DMS53 treated with DMSO at 0.1 percent for 48 hours (cell line): ENCODE measurements around the gene SPEN.

ENCODE experiments used
- DNase-seq: peaks from one replicate; lab custom pipeline; 2025; ENCODE audit not compliant: unreplicated experiment; lab: John Stamatoyannopoulos, UW

The SPEN gene

DNA sequence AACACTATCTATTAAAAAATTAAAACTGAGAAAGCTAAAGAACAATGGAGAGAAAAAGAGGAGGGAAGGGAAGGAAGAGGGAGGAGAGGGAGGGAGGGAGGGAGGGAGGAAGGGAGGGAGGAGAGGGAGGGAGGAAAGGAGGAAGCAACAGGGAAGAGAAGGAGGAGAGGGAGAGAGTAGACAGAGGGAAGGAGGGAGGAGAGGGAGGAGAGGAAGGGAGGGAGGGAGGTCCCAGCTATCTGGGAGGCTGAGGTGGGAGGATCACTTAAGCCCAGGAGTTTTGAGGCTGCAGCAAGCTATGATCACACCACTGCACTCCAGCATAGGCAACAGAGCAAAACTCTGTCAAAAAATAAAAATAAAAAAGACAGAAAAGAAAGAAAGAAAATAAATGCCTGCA lies 111.9 kb downstream of the SPEN start:
- no peak for DNase-seq

DNA sequence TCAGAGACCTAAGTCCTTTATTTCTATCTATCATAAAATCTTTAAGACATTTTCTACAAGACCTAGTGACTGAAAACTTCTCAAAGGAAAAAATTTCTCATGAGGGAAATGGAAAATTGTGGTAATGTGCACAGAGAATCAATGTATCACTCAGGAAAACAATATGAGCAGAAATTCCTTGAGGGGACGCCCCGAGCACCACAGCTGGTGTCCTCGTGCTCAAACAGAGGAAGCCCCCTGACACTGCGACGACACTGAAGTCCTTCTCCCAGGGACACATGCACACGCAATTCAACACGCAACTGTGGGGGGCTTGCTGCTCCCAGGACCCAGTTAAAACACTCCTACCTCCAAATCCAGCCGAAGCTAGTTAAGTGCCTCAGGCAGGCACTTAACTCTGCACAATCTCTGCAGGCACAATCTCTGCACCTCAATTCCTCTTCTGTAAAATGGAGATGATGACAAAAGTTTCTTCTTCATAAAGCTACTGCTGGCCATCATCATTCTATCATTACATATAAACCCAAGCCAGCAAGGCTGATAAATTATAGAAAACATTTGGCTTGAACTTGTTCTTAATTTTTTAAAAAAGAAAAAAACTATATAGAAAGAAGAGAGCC lies 112.4 kb downstream of the SPEN start:
- no peak for DNase-seq

DNA sequence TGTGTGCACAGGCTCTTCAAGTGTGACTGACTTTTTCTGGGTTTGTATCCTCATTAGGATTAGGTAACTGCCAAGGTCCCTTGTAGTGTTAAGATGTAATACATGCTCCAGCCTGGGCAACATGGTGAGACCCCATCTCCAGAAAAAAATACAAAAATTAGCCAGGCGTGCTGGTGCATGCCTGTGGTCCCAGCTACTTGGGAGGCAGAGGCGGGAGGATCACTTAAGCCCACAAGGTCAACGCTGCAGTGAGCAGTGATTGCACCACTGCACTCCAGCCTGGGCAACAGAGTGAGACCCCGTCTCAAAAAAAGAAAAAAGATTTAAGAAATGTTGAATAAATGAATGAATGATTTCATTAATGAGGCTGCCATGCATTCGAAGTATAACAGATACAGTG lies 113.3 kb downstream of the SPEN start:
- no peak for DNase-seq

DNA sequence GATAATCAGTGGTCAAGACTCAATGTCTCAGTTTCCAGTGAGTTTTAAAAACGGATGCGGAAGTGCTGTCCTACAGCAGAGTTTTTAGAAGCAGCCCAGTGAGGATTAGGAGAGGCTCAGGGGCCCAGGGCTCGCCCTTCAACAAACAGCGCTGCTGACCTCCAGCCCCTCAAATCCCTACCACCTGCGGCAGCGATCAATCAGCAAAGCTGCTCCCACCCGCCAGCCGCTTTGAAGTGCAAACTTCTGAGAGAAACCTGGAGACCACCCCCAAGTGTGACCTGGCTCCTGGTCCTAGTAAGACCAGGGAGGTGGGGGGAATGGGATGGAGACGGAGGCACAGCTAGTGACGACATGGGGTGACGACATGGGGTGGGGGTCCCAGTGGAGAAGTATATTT lies 114.0 kb downstream of the SPEN start:
- DNase-seq, result no peak

DNA sequence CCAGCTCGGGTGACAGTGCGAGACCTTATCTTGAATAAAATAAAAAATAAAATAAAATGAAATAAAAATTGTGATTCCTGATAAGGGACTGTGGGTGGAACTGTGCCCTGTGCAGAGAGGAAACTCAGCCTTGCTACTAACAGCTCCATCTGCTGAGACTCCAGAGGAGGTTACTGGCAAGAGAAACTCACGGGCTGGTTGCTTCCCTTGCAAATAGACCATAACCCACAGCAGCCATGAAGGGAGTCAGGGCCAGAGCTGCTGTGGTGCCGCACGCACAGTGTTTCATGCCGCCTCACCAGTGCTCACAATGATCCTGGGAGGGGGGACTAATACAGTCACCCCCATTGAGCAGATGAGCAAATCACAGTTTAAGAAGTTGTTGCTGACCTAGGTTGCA lies 114.7 kb downstream of the SPEN start:
- no peak for DNase-seq

DNA sequence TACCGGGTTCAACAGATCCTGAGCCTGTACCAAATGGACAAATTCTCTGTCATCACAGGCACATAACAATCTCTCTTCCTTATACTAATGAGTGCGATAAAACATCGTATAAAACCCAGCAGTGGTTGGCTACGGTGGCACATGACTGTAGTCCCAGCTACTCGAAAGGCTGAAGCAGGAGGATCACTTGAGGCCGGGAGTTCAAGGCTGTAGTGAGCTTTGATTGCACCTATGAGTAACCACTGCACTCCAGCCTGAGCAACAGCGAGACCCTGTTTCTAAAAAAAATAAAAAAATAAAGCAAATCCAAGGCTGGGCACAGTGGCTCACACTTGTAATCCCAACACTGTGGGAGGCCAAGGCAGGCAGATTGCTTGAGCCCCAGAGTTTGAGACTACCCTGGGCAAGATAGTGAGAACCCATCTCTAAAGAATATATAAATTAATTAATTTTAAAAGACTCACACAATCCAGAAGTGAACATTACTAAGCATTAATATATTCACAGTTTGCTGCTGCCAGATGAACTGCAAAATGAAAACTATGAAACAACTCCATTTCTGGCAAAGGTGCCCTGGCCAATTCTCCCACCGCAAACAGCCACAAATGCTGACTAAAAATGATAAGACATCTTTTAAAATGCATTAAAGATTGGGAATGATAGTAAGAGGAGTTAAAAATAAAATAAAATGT lies 115.3 kb downstream of the SPEN start:
- DNase-seq, result no peak

DNA sequence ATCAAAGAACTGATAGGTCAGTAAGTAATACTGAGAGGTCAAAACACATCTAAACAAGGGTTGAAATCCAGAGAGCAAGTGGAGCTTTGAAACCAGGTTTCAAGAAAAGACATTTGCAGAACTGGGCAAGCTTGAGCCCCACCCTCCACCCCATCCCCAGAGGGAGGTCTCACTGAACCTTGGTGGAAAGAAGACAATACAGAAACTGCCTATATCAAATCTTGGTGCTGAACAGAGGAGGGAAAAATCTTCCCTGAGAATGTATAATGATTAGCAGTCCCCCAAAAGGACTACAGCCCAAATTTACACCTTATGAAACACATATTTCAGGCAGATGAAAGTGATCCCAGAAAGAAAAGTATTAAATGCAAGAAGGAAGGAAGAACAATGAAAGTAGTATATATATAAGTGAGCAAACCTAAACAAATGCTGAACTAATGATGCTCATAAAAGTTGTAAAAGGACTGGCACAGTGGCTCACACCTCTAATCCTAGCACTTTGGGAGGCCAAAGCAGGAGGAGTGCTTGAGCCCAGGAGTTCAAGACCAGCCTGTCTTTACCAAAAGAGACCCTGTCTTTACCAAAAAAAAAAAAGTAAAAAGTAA lies 116.0 kb downstream of the SPEN start:
- DNase-seq, result no peak

DNA sequence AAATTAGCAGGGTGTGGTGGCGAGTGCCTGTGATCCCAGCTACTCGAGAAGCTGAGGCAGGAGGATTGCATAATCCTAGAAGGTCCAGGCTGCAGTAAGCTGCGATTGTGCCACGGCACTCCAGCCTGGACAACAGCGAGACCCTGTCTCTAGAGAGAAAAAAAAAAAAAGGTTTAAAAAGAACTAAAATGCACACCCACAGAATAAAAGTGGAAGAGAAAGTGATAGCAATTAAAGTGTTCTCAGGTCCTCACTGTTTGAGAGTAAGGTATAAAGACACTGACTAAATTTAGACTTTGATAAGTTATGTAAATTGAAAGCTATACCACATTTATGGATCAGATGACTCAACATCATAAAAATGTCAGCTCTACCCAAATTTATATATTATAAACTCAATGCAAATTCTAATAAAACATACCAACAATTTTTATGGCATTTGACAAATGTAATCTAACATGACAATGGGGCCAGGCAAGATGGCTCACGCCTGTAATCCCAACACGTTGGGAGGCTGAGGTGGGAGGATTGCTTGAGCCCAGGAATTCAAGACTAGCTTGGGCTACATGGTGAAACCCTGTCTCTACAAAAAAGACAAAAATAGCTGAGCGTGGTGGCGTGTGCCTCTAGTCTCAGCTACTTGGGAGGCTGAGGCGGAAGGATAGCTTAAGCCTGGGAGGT lies 116.6 kb downstream of the SPEN start:
- no peak for DNase-seq

DNA sequence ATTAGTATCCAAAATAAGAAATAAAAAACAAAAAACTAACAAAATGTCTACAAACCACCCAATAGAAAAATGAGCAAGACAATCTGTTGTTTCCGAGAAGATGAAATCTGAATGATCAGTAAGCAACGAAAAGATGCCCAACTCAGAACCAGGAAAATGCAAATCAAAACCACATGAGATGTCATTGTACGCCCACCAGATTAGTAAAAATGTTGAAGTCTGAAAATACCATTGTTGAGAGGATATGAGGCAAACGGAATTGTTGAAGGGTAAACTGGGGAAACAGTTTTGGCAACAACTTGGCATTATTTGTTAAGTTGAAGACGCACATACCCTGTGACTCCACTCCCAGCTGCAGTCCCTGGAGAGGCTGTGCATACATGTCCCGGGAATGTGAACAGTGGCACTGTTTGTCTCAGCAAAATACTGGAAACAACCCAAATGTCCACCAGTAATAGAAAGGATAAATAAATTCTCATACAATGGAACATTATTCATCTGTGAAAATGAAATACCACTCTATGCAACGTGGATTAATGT lies 117.8 kb downstream of the SPEN start:
- DNase-seq, result no peak

DNA sequence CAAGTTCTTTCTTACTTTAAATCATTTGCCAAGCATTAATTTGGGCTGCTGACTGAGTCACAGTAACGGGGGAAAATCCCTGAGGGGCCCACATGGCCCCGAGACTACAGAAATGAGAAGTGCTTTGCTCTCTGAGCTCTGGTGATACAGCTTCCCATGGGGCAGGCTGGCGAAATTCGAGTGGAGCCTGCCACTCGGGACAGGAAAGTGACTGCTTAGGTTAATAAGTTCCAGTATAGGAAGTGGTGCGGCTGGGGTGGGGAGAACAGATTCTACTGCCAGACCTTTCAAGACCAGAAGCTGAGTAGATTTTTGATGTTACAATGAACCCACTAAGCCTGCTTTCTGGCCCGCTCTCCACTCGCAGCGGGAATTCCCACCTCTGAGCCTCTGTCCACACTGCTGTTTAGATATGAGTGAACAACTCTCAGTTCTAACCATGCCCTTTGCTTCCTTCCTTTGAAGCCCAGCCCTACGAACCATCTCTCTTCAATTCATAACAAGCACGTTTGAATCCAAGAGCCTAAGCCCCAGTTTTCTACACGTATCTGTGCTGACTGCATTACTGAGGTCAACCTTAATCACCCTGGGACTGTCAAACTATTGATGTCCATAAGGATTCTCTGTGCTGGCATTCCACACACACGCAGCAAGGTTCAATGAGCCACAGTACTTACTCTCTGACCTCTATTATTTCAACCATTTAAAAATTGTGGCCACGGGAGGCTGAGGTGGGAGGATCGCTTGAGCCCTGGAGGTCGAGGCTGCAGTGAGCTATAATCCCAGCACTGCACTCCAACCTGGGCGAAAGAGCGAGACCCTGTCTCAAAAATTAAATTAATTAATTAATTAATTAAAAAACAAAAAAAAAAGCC lies 118.8 kb downstream of the SPEN start:
- DNase-seq, result no peak

DNA sequence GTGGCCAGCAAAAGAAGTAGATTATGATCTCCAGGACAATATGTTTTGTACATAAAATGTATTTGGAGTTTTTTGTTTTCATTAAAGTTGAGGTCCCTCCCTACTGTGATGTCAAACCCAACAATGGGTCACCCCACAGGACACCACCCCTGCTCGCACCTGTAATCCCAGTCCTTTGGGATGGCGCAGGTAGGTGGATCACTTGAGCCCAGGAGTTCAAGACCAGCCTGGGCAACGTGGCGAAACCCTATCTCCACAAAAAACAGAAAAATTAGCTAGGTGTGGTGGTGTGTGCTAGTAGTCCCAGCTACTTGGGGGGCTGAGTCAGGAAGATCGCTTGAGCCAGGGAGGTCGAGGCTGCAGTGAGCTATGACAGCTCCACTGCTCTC lies 119.4 kb downstream of the SPEN start:
- DNase-seq, result no peak

DNA sequence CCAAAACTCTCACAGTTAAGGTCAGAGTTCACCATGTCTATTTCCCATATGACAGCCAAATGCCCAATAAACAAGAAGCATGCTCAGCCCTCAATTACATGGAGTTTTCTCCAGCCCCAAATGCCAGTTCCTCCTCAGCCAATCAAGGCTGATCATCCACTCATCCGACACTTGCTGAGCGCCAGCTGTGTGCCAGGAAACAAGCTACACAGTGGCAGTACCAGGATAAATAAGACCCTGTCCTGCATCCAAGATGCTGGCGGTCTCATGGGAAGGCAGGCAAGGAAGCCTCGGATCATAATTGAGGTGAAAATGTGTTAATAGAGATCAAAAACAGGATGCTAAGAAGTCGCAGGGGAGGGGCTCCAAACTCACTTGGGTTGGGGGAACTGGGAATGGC lies 120.7 kb downstream of the SPEN start:
- DNase-seq, result no peak

DNA sequence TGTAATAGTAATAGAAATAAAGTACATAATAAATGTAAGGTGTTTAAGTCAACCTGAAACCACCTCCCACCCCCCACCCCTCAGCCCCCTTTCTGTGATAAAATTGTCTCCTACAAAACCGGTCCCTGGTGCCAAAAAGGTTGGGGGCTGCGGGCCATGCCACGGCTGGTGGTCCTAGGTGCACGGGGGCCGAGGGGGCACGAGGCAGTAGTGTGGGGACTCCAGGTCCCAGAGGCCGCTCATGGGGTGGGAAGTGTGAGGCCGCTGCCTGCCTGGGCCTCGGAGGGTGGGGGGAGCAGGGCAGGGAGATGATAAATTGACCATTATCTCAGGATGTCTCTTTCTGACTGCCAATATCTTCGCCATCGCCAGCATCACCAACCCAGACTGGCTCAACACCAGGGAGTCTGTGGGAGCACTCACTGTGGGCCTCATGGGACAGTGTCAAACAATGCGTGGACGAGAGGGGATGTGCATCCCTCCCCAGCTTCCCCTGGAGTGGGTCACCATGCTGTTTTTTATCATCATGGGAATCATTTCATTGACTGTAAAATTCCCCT lies 121.9 kb downstream of the SPEN start:
- no peak for DNase-seq

DNA sequence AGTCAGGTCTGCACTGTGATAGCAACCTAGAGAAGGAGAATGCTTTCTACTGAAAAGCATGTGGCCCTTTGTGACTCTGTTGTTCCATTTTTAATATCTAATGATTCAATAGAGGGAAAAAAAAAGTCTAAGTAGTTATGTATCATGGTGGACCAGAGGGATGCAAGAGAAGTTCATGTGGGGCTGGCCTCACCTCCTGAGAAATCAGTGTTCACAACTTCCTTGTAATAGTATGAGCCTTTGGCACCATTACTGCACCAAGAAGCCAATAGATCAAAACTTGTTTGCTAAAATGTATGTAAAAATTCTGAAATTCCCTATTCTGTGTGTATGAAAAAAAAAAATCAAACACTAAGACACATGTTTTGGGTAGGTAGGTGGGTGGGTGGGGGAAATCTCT lies 123.4 kb downstream of the SPEN start:
- DNase-seq, result no peak

DNA sequence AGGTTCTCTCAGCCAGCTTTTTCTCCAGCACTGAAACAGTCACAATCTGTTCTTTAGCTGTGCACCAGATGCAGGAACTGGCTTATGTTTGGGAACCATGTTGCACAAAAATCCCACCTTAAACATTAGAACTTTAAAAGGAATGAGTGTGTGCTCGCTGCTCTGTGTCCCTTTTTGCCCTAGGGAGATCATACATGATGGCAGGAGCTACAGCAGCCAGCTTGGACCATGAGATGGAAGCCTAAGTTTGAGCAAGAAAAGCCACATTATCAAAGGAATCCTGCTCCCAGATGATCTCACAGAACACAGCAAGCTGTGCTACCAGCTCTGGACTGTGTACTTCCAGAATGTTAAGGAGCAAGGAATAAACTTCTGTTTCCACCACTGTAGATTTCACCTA lies 124.9 kb downstream of the SPEN start:
- no peak for DNase-seq

DNA sequence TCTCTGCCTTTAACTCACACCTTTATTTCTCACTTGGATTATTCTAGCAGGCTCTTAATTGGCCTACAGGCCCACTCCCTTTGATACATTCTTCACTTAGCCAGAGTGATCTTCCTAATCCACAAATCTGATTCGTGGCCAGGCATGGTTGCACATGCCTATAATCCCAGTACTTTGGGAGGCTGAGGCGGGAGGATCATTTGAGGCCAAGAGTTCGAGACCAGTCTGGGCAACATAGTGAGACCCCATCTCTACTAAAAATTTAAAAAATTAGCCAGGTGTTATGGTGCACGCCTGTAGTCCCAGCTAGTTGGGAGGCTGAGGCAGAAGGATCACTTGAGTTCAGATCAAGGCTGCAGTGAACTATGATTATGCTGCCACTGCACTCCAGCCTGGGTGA lies 126.3 kb downstream of the SPEN start:
- DNase-seq, result no peak

DNA sequence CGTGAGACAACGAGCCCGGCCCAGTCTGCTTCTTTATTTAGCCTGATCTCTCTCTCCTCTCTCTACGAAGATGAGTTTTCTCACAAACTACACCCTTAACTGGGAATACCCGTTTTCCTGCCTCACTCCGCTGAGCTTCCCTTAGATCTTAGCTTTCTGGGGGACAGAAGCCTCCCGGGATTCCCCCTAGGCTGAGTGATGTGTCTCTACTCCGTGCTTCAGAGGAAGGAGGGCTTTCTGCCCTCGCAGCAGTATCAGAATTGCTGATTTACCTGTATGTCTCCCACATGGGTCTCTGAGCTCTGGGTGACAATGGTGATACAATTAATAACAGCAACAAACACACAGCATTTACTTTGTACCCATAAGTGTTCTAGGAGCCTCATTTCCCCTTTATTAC lies 127.3 kb downstream of the SPEN start:
- DNase-seq, result no peak

DNA sequence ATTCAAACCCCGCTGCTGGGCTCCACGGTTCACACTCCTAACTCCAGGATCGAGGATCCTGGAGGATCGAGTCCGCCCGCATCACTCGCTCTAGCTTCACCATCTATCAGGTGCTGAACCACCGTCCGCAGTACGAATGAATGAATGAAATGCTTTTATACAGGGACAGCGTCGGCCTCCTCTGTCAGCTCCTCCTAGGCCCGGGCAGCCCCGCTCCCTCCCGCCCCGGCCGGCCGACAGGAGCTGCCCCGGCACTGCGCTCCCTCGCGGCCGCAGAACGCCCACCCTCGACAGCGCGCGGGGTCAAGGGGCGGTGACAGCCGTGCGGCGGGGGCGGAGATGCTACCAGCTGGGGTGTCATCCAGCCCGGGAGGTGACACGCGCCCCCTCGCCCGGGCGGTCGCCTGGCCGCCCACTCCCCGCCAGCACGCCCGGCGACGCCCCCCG lies 127.9 kb downstream of the SPEN start:
- no peak for DNase-seq

DNA sequence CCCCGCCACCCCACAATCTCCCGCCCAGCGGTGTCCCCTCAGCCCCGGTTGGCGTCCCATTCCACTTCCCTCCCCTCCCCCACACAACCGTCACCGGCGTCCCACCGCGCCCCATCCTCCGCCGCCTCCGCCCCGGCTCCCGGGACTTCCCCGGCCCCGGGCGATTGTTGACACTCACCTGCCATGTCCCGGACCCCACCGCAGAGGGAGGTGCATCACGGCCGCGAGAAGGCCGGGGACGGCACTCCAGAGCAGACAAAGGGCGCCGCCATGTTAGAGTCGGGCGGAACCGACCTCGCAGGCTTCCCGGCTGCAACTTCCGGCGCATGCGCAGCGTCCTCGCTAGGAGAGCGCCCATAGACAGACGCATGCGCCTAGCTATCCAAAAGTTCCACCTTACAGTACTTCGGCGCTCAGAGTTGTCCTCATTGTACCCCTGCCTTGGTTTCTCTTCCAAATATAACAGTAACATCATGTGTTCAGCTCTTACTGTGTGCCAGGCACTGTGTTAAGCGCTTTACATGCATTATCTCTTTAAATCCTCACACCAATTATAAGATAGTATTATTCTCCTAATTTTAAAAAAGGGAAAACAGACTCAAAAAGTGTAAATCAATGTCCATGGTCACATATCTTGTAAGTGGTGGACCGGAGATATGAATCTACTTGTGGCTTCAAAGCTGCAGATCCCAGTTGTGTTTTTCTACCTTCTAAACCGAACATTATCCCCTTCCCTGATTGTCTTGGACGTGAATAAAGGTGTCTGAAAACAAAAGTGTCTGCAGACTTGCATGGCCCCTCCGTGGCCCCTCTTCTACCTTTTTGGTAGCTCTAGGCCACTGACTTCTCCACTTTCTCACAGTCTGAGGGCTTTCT lies 128.5 kb downstream of the SPEN start, which contains the start of gene ZBTB17:
TSS of gene ZBTB17 (minus strand) at position 297 of the 876 bp plus-strand sequence. CDS start 27,606 bp downstream, outside the sequence.
- peak; percentile 91 for DNase-seq
